AG09319 (cell line): ENCODE data around the gene MYLK.

Experiments used
- DNase-seq: peaks from one replicate; pipeline ENCODE4 v3.0.0-alpha.2; 2010; ENCODE audit warnings: low read depth; ENCODE audit errors: extremely low read depth
- TF ChIP-seq, protein P1 (sequence below): IDR thresholded peaks from 2 replicates; pipeline ENCODE4 v1.5.1; 2011; ENCODE audit warnings: low read depth, mild to moderate bottlenecking, inconsistent platforms, low read length, moderate library complexity

MYLK gene

DNA sequence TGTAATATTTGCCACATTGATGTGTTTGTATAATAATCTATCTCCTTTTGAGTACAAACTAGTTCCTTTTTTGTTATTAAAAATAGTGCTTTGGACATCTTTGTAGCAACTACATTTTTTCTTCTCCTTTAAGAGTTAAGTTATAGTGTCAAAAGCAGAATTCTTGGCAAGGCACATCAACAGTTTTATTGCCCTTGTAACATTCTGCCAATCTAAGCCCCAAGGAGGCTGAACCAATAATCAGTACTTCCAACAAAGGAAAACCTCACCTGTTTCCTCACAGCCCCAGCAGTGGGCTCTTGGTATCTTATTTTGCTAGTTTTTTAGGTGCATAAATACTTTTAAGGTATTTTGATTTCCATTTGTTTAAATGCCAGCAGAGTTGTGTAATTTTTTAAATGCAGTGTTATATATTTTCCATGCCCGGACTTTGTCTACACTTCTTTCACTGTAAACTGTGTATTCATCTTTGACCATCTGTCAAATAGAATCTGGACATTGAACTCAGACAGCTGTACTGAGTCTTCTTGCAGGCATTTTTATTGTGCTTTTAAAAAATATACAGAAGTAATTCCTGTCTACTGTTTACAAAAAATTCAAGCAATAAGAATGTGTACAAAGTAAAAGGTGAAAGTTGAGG is 101.0 kb downstream of the MYLK start:
- DNase-seq = no peak
- TF ChIP-seq, protein P1, sequence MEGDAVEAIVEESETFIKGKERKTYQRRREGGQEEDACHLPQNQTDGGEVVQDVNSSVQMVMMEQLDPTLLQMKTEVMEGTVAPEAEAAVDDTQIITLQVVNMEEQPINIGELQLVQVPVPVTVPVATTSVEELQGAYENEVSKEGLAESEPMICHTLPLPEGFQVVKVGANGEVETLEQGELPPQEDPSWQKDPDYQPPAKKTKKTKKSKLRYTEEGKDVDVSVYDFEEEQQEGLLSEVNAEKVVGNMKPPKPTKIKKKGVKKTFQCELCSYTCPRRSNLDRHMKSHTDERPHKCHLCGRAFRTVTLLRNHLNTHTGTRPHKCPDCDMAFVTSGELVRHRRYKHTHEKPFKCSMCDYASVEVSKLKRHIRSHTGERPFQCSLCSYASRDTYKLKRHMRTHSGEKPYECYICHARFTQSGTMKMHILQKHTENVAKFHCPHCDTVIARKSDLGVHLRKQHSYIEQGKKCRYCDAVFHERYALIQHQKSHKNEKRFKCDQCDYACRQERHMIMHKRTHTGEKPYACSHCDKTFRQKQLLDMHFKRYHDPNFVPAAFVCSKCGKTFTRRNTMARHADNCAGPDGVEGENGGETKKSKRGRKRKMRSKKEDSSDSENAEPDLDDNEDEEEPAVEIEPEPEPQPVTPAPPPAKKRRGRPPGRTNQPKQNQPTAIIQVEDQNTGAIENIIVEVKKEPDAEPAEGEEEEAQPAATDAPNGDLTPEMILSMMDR = no peak

DNA sequence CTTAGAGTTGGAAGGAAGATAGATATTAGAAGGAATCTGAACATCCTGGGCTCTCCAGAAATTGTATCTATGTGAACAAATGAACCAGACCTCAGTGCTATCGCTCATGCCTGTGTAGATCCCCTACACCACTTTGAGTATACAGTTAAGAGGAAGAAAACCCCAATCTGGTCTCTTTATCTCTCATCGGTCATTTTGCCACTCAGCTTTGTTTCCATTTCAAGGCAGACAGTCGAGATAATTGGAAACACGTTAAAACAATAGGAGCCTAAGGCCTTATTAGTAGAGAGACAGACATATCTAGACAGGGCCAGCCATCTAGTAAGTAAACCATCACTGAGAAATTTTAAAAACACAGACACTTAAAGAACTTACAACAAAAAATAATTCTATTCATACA is 101.6 kb downstream of the MYLK start:
- DNase-seq = no peak
- TF ChIP-seq, protein P1 = no peak

GRCh38 chr3:123781571-123782275 is 102.4 kb downstream of the MYLK start:
- no peak for DNase-seq
- TF ChIP-seq, protein P1 = no peak

DNA sequence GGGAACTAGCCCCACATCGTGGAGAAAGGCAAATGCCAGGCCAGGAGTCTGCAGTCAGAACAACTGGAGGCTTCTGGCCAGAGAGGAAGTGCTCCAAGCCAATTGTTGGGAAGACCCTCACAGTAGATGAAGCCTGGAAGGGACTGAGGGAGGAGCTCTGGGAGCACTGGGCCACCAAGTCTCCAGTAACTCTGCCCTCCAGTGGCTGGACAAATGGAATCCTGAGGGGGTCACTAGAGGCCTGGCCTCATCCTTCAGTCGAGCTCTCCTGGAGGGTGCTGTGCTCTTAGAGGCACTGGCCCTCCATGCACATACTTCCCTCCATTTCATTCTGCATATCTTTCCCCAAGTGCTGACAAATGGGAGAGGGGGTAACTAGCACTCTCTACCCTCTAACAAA is 103.0 kb downstream of the MYLK start:
- no peak for DNase-seq
- TF ChIP-seq, protein P1 = no peak

- TF ChIP-seq, protein P1 = no peak
- DNase-seq = no peak
Observed at GRCh38 chr3:123780656-123781055, 103.5 kb downstream of the MYLK start.

GRCh38 chr3:123779655-123780231 is 104.4 kb downstream of the MYLK start:
- TF ChIP-seq, protein P1 = no peak
- no peak for DNase-seq

GRCh38 chr3:123778991-123779622 is 105.0 kb downstream of the MYLK start:
- DNase-seq = no peak
- TF ChIP-seq, protein P1 = no peak
